Stimulated activated CD4-positive, alpha-beta T cell treated with anti-CD3 and anti-CD28 coated beads, Interleukin-4, amount 100 ng/mL, for 4 hours (primary cell): Measurements from ENCODE around the gene ESPL1.

Source experiments
- DNase-seq, 2 experiments: peaks; one replicate each; pipeline ENCODE4 v3.0.0-alpha.2; 2020

ESPL1 gene

GRCh38 chr12:53231921-53232645 is 36.0 kb upstream of the ESPL1 start, which contains the start of gene RARG:
Gene RARG (minus strand): TSS chr12:53232209. CDS start chr12:53227545, 4,664 bp downstream.
- DNase-seq, result peak; percentile 74 to 77

- DNase-seq, result no peak
Measured at GRCh38 chr12:53232646-53233461, 35.2 kb upstream of the ESPL1 start.

- no peak for DNase-seq
Measured at GRCh38 chr12:53233671-53234121, 34.4 kb upstream of the ESPL1 start.

GRCh38 chr12:53234271-53234914 is 33.7 kb upstream of the ESPL1 start:
- DNase-seq, result no peak

- DNase-seq, result no peak
Measured at GRCh38 chr12:53235164-53235563, 32.9 kb upstream of the ESPL1 start.

GRCh38 chr12:53235742-53236442 is 32.2 kb upstream of the ESPL1 start:
- no peak for DNase-seq

- DNase-seq, result peak in 1 of 2 experiments; percentile 49
Measured at GRCh38 chr12:53236443-53237111, 31.5 kb upstream of the ESPL1 start.

- DNase-seq, result no peak
Measured at GRCh38 chr12:53239643-53240258, 28.3 kb upstream of the ESPL1 start.

GRCh38 chr12:53241623-53242412 is 26.3 kb upstream of the ESPL1 start:
- DNase-seq, result no peak

GRCh38 chr12:53244337-53244736 is 23.8 kb upstream of the ESPL1 start:
- DNase-seq, result no peak

- DNase-seq, result no peak
Measured at GRCh38 chr12:53245286-53245685, 22.8 kb upstream of the ESPL1 start.

- peak; percentile 59 to 66 for DNase-seq
Measured at GRCh38 chr12:53251477-53252348, 16.4 kb upstream of the ESPL1 start.

- DNase-seq, result no peak
Measured at GRCh38 chr12:53252349-53252916, 15.7 kb upstream of the ESPL1 start.

GRCh38 chr12:53253298-53253697 is 14.8 kb upstream of the ESPL1 start:
- DNase-seq, result no peak

- no peak for DNase-seq
Measured at GRCh38 chr12:53254816-53255545, 13.1 kb upstream of the ESPL1 start.

GRCh38 chr12:53255996-53256395 is 12.1 kb upstream of the ESPL1 start:
- DNase-seq, result no peak

GRCh38 chr12:53258541-53259539 is 9.3 kb upstream of the ESPL1 start:
- no peak for DNase-seq
